ENCODE measurements around the gene VSX1.

Gene VSX1

DNA sequence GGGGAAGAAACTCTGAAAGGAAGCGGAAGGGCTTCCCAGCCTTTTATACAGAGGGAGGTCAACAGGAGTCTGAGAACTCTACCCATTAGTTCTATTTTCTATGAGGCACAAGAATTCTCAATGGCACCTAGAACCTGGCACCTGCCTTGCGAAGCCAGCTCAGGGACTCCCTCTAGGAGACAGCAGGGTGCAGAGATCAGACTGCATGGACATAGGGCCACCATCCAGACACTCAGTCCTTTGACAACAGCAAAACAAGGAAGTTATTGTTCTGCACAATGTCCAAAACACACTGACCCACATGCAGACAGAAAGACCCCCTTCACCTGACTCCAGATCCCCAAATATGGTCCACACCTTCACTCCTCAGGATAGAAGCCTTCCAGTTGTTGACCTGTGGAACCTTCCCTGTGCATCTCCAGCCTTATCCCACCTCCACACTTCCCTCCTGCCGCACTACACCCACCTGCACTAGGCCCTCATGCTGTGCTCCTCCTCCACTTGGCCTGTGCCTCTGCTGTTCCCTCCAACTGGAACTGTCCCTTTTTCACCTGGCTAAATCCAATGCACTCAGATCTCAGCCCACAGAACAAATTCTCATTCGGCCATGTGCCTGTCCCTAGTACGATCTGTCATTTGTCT, 51.8 kb downstream of the VSX1 start:
- DNase-seq (ENCODE audit: extremely low spot score, insufficient read length, low read depth) (no peak), FAIRE-seq (no peak)

DNA sequence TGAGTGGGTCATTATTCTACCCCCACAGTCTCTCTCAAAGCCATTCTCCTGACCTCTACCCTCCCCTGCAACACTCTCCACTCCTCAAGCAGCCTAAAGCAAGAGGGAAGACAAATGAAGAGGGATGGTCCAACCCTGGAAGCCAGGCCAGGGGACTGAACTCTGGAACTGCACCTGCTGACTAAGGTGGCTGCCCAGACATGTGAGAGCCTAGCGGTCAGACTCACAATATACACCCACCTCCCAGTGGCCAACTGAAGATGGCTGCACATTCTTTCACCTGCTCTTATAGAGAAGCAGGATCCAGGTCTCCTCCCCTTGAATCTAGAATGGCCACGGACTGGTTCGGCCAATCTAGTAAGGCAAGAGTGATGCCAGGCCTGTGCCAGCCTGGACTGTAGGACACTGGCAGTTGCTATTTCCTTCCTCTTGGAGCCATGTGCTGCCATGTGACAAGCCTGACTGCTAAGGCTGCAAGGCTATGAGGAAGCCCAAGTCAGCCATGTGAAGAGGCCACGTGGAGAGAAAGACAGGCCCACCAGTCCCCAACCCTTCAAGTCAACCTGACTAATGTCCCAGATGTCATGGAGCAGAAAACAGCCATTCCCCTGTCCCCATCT, 55.8 kb downstream of the VSX1 start:
- DNase-seq (ENCODE audit: extremely low spot score, insufficient read length, low read depth) (no peak), FAIRE-seq (no peak)
